PFSK-1 (cell line): Measurements from ENCODE around the gene CABP7.

Experiments
- FOXP2 ChIP-seq: optimal IDR thresholded peaks from 2 replicates; pipeline ENCODE3; 2011; ENCODE audit warnings: borderline replicate concordance, control low read depth, inconsistent platforms; ENCODE audit not compliant: insufficient read depth; ENCODE audit errors: extremely low read length, extremely low read depth
- POLR2AphosphoS5 ChIP-seq: IDR thresholded peaks from 2 replicates; pipeline ENCODE4 v1.6.1; 2012; ENCODE audit warnings: low read depth, mild to moderate bottlenecking, control low read depth, low read length, moderate library complexity
- REST ChIP-seq, 2 experiments: IDR thresholded peaks; 2 replicates each; pipeline versions ENCODE4 v1.6.1 to v1.8.0; 2011 to 2012; ENCODE audit warnings: low read depth in 2 of 2, low read length in 2 of 2, control low read depth in 1 of 2, inconsistent platforms in 1 of 2, mild to moderate bottlenecking in 1 of 2, moderate library complexity in 1 of 2; ENCODE audit not compliant: insufficient read depth in 1 of 2
- SIN3A ChIP-seq: IDR thresholded peaks from 2 replicates; pipeline ENCODE4 v1.6.1; 2012; ENCODE audit warnings: mild to moderate bottlenecking, low read length, moderate library complexity, borderline replicate concordance; ENCODE audit not compliant: insufficient read depth
- TAF1 ChIP-seq: IDR thresholded peaks from 2 replicates; pipeline ENCODE4 v1.6.1; 2012; ENCODE audit warnings: low read length, control low read depth, borderline replicate concordance; ENCODE audit not compliant: insufficient read depth

Gene CABP7

GRCh38 chr22:29697853-29698598 lies 21.8 kb upstream of the CABP7 start:
- TF ChIP-seq POLR2AphosphoS5 (no peak), REST (IDR thresholded peaks at IDR 0.05; ENCODE audit: insufficient read depth in 1 of 2, low read depth in 2 of 2, low read length in 2 of 2) (no peak), TAF1 (no peak), FOXP2 (no peak), SIN3A (no peak)

- TF ChIP-seq FOXP2 (no peak), TAF1 (no peak), POLR2AphosphoS5 (no peak), REST (IDR thresholded peaks at IDR 0.05; ENCODE audit: insufficient read depth in 1 of 2, low read depth in 2 of 2, low read length in 2 of 2) (no peak), SIN3A (no peak)
Measured at GRCh38 chr22:29700206-29700899, 19.4 kb upstream of the CABP7 start.

- no peak for TF ChIP-seq SIN3A
- TF ChIP-seq POLR2AphosphoS5 = no peak
- TF ChIP-seq TAF1 = no peak
- no peak for TF ChIP-seq FOXP2
- no peak for TF ChIP-seq REST (IDR thresholded peaks at IDR 0.05; ENCODE audit: insufficient read depth in 1 of 2, low read depth in 2 of 2, low read length in 2 of 2)
Measured at GRCh38 chr22:29700900-29701154, 19.0 kb upstream of the CABP7 start.

GRCh38 chr22:29701155-29701999 lies 18.4 kb upstream of the CABP7 start:
- TF ChIP-seq TAF1 (no peak), SIN3A (no peak), POLR2AphosphoS5 (no peak), FOXP2 (no peak), REST (IDR thresholded peaks at IDR 0.05; ENCODE audit: insufficient read depth in 1 of 2, low read depth in 2 of 2, low read length in 2 of 2) (no peak)
